GM21528 (cell line): ENCODE results near the gene CYP4F8.

Experiments used
- ATAC-seq: cut with Tn5 transposase; IDR thresholded peaks from one replicate; pipeline ENCODE4 v1.9.1; 2021; ENCODE audit warnings: mild to moderate bottlenecking, moderate library complexity; ENCODE audit not compliant: unreplicated experiment, low FRiP score

CYP4F8 gene

GRCh38 chr19:15615526-15615925, 508 bp downstream of the CYP4F8 start:
- ATAC-seq, result no peak

- ATAC-seq, result no peak
Measured at GRCh38 chr19:15616183-15616582, 1.2 kb downstream of the CYP4F8 start.

DNA sequence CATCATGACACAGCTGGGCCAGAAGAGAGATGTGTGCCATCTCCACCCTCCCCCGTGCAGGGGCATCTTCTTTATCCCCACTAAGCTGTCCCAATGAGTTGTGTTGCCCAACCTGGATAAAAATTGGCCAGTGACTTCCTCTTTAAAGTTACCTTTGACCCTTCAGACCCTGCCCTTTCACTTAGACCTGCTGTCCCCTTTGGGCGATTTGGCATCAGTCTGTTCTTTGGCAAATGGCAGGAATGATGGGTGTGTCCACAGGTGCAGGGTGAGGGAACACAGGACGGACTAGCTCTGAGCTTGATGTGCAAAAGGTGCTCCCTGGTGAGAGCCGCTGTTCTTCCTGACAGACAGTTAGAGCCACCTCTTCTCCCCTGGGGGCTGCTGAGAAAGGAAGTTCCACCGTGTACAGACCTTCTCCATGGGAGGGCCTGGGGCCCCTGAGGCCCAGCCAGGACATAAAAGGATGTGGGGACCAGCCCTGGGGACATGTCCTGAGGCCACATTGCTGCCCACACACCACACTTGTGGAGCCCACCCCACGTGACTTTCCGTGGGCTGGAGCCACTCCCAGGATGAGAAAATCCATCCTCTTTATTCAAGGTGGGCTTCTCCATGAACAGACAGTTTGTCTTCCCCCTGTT, 1.7 kb downstream of the CYP4F8 start:
- ATAC-seq, result no peak

DNA sequence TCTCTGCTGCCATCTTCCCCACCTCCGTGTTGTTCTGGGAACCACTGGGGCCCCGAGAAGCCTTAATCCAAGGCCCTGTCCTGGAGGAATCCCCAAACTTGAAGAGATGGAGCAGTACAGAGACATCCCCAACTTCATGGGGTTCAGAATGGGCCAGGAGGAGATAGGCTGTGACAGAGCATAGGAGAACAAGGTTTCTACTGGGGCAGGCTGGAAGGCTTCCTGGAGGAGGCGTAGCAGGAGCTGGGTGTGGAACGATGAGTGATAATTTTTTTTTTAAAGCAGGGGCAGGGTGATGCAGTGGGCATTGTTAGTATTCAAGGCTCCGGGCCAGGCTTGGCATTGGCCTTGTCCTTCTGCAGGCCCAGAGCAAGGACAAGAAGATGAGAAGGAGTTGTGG, 3.3 kb downstream of the CYP4F8 start:
- ATAC-seq, result no peak

DNA sequence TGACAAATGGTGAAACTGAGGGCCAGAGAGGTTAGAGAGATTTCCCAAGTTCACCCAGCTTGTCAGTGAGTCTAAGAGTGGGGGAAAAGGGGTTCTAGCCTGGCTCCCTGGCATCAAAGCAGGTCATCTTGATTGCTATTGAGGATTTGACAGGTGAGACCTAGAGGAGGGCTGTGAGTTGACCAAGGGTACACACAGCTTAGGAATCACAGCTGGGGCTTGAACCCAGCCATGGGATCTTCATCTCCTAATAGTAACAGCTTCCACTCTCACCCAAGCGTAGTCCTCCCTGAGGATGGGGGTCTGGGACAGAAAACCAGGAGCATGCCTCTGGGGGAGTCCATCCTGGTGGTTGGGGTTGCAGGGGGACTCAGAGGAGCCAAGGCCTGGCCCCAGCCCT, 6.8 kb downstream of the CYP4F8 start:
- ATAC-seq, result no peak

- no peak for ATAC-seq
Measured at GRCh38 chr19:15622991-15623390, 8.0 kb downstream of the CYP4F8 start.

DNA sequence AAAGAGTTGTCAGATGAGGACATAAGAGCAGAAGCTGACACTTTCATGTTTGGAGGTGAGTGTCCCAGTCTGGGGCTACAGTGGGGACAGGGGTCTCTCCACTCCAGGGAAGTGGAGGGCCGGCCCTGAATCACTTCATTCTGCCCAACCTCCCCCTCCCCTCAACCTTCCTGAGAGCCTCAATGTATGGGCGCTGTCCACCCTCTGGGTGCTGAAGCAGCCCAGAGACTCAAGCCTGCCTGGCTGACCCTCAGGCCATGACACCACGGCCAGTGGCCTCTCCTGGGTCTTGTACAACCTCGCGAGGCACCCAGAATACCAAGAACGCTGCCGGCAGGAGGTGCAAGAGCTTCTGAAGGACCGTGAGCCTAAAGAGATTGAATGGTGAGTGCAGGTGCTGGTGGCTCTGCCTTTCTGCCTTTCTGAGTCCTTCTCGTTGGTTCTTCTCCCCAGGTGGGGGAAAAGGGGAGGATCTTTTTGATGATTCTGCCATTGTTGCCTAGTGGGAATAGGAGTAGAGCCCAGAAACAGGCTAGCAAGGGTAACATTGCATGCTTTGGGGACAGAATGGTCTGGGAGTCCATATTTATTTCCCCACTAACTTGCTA, 8.8 kb downstream of the CYP4F8 start:
- ATAC-seq, result no peak

- ATAC-seq, result no peak
Measured at GRCh38 chr19:15628236-15629002, 13.4 kb downstream of the CYP4F8 start.

DNA sequence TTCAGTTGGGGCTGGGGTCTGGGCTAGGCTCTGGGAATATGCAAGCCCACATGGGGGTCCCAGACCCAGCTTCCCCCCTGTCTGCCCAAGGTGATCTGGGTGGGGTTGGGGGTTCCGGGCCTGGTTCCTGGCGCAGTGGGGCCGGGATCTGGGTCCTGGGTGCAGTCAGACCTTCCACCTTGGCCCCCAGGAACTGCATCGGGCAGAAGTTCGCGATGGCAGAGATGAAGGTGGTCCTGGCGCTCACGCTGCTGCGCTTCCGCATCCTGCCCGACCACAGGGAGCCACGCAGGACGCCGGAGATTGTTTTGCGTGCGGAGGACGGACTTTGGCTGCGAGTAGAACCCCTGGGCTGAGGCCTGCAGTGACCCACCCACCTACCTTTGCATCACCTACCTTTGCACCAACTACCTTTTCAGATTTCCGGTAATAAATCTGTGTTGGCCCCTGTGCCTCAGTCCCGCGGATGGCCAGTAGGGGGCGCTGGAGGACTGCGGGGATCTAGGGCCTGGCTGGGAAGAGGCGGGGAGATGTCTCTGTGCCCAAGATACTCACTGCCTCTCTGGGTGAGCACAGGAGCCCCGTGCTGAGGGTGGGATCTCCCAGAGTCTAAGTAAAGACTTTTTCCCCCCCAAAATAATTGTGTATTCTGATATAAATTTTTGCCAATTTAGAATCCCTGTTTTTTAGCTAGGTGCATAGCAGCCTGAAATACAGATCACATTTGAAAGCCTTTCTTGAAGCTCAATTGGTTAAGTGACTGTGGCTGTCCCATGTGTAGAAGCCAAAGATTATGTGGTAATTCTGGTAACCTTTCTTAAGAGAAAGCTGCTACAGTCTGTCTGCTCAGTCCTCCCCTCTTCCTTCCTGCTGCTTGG, 14.2 kb downstream of the CYP4F8 start:
- ATAC-seq, result no peak

DNA sequence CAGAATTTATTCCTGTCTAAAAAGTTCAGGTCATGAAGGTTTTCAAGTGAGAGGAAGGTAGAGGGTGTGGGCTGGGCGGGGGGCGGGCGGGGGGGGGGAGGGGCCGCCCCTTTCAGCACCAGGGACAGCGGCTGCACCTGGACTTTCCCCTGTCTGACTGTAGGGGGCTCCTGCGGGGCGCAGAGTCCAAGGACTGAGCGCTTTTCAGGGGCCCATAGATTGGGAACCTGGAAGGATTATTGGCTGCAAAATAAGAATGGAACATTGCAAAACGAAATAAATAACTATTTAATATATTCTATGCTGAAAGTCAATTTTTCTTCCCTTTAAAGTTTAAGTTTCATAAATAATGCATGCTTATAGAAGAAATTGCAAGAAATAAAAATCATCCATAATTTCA, 16.8 kb downstream of the CYP4F8 start:
- no peak for ATAC-seq

- ATAC-seq, result no peak
Measured at GRCh38 chr19:15633082-15633835, 18.2 kb downstream of the CYP4F8 start.

- ATAC-seq, result no peak
Measured at GRCh38 chr19:15634105-15634504, 19.1 kb downstream of the CYP4F8 start.

DNA sequence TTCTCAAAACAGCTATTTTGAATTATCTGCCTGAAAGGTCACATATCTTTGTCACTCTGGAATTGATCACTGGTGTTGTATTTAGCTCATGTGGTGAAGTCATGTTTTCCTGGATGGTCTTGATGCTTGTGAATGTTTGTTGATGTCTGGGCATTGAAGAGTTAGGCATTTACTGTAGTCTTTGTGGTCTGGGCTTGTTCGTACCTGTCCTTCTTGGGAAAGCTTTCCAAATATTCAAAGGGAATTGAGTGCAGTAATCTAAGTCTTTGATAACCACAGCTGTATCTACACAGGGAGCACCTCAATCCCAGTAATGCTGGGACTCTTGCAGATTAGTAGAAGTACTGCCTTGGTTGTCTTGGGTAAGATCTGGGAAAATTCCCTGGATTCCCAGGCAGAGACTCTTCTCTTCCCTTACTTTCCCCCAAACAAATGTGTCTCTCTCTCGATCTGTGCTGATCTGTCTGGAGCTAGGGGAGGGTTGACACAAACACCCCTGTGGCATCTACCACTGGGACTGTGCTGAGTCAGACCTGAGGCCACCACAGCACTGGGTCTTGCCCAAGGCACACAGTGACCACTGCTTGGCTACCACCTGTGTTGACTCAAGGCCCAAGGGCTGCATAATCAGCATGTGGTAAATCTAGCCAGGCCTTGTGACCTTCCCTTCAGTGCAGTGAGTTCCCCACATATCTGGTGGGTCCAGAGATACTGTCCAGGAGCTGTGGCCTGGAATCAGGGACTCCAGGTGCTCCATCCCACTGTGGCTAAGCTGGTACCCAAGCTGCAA, 20.2 kb downstream of the CYP4F8 start:
- ATAC-seq, result no peak

- no peak for ATAC-seq
Measured at GRCh38 chr19:15636026-15636425, 21.0 kb downstream of the CYP4F8 start.

DNA sequence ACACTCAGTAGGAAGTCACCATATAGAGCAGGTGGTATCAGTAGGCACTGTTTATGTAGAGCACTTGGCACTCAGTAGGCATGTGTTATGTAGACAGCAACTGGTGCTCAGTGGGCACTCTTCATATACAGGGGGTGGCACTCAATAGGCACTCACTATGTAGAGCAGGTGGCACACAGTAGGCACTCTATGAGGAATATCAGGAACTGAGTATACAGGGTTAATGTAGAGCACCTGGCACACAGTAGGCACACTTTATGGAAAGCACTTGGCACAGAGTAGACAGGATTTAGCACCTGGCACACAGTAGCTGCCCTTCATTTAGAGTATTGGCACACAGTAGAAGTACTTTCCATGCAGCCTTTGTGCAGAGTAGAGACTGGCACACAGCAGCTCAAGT, 24.6 kb downstream of the CYP4F8 start:
- ATAC-seq, result no peak

DNA sequence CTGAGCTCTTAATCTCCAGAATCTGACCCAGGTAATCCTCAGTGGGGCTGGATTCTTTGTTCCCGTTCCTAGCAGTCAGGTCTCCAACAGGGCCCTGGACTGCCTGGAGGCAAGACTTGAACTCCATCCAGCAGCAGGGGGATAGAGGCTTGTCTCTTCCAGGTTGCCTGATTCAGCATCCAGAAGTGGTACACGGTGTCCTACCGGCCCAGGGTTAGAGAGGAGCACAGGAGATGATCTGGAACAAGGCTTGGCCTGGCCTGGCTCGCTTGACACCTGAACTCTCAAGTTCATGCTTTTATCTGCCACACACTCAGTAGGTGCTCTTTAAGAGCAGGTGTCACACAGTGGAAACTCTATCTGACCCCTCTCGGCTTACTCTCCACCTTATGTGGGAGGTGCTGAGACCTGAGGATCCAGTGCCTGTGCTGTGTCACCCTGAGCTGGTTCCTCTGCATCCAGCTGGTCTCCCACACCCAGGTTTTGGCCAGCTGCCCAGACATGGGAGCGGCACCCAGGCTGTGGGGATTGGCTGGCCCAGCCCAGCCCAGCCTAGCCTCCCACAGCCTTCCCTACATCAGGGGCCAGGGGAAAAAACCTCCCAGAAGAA, 25.4 kb downstream of the CYP4F8 start, which contains the start of gene CYP4F3:
Gene CYP4F3 (plus strand): TSS at position 604 of the 610 bp plus-strand sequence. CDS start 519 bp downstream, outside the sequence.
- ATAC-seq, result no peak

GRCh38 chr19:15640904-15641597, 26.0 kb downstream of the CYP4F8 start:
- ATAC-seq, result no peak

DNA sequence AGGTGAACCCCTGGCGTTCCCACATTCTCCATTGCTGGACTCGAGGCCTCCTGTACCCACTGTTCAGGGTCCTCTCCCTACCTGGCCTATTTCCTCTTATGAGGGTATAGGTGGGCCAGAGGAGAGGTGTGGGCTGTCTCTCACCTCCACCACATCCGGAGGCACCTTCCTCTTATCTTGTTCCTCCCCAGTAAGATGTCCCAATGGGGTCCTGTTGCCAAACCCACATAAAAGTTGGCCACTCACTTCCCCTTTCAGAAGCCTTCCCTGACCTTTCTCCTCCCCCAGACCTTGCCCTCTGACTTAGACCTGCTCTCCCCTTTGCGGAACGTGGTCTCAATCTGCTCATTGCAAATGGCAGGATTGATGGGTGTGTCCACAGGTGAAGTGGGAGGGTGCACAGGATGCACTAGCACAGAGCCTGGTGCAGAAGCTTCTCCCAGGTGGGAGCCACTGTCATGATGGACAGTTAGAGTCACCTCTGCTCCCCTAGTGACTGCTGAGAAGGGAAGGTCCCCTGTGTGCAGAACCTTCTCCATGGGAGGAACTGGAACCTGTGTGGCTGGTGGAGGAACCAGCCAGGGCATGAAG, 27.0 kb downstream of the CYP4F8 start:
- ATAC-seq, result no peak
